ENCODE measurements around the gene ZNF599.
"Not testable (repeated sequence)": the region's sequence is repeated elsewhere in the genome, so short reads cannot be mapped to it uniquely, and the experiment has no call there.

Gene ZNF599
- long read RNA-seq, donor 1, transcript ZNF599-203 (3 exons, 948 nt) = major isoform, 6 of 14 reads
- long read RNA-seq, donor 1, partial matches to known transcripts = 5 of 14 reads
- long read RNA-seq, donor 1, other reads (novel, unspliced or antisense) = 0 of 14 reads
- long read RNA-seq, donor 2, transcript ZNF599-203 (3 exons, 948 nt) = major isoform, 5 of 6 reads
- long read RNA-seq, donor 2, partial matches to known transcripts = 0 of 6 reads
- long read RNA-seq, donor 2, other reads (novel, unspliced or antisense) = 0 of 6 reads
- long read RNA-seq, donor 3, partial matches to known transcripts = 0 of 4 reads
- long read RNA-seq, donor 3, other reads (novel, unspliced or antisense) = 0 of 4 reads
- long read RNA-seq, donor 4, transcript ZNF599-203 (3 exons, 948 nt) = major isoform, 6 of 8 reads
- long read RNA-seq, donor 4, partial matches to known transcripts = 0 of 8 reads
- long read RNA-seq, donor 4, other reads (novel, unspliced or antisense) = 0 of 8 reads
- long read RNA-seq, donor 5, partial matches to known transcripts = 0 of 4 reads
- long read RNA-seq, donor 5, other reads (novel, unspliced or antisense) = 0 of 4 reads
- long read RNA-seq, donor 6, transcript ZNF599-203 (3 exons, 948 nt) = major isoform, 12 of 14 reads
- long read RNA-seq, donor 6, partial matches to known transcripts = 0 of 14 reads
- long read RNA-seq, donor 6, other reads (novel, unspliced or antisense) = 0 of 14 reads
- long read RNA-seq, donor 7 = 0 reads
- long read RNA-seq, donor 8, partial matches to known transcripts = 0 of 6 reads
- long read RNA-seq, donor 8, other reads (novel, unspliced or antisense) = 0 of 6 reads

DNA sequence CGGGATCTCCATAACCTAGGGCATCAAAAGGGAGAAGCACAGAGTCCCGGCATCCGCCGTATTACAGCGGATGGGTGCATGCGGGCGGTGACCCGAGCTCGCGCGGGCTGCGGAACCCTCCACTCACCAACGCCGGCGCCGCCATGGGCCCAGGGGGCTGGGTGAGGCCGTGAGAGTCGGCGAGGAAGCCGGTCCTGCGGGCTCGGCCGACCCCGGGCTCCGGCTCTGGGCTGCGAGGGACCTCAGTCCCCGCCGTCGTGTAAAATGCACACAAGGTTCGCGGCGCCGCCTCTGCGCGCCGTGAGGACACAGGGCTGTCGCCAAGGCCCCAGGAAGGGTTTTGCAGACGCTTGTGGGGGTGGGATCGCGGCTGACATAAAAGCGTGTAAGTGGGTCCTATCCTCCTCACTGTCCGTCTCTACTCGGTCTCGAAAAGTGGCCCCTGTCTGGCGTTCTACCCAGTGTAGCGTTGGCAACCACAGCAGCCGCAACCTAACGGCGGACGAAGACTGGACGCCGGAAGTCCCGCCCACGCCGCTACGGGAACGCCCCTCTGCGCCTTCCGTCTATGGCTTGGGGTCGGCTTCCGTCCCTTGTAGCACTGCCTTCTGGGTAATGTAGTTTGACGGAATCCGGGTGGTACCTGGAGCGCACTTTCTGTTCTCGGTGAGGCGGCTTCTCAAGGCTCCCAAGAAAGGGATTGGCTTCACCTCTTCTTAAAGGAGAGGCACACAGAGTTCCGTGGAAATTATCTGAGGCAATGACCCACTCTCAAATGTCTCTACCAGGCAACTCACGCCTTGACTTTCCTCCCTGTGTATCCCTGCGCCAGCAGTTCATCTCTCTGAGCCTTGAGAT lies at the start of gene ZNF599:
ZNF599 (minus strand) TSS at position 519 of the 858 bp plus-strand sequence; CDS start at position 145, 374 bp downstream.
- peak; percentile 91 for DNase-seq

- no peak for DNase-seq
Measured at GRCh38 chr19:34818270-34818669, 45.3 kb upstream of the ZNF599 start.

DNA sequence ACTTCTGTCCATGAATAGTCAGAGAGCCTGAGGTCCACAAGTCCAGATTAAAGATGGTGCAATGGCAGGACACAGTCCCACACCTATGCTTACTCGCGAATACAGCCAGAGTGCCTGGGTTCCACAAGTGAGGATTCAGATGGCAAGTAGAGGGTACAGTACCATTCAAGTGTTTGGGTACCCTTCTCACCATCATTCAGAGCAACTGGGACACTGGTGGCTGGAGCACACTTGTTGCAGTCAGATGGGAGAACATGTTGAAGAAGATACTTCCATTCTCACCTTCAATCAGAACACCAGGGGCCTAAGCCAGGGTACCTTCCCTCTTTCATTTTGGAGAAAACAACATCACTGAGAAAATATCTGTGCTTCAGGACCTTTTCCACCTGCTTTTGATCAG lies 43.7 kb upstream of the ZNF599 start:
- DNase-seq = no peak

- DNase-seq = no peak
Measured at GRCh38 chr19:34808566-34808965, 35.6 kb upstream of the ZNF599 start.

DNA sequence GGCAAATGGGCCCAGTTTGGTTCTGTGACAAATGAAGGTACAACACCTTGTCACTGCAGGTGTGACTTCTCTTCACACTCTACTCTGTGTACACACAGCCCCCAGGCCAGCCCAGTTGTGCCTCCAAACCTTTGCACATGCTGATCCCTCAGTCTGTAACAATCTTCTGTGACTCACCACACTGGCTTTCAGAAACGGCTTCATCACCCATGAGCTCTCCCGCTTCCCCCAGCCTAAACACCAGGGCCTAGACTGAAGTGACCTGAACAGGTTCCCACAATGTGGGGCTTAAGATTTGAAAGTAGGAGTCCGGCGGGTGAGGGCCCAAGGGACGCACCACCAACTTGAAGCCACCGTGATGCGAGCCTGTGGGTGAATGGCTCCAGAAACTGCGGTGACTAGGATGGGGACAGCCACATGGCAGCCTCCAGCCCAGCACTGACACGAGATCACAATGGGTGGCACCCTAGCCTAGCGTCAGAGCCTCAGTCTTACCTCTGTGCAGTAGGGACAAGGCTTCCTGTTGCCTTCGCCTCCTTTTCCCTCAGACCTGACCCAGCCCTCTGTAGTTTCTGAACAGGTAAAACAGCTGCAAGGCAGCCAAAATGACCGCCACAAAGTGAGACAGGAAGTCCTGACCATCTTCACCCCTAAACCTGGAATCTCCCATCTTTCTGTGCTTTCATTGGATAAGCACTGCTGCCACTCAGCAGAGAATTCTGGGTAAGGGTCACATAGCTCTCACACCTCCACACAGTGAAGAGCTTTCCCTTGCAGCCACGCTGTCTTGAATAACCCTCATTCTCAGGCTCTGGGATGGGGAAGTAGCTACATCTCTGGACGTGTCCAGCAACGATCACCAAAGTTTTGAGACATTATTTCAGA lies 34.2 kb upstream of the ZNF599 start:
- DNase-seq = no peak

- DNase-seq = no peak
Measured at GRCh38 chr19:34804115-34804514, 31.1 kb upstream of the ZNF599 start.

GRCh38 chr19:34796953-34797352 lies 23.9 kb upstream of the ZNF599 start:
- not testable (repeated sequence) for DNase-seq

- DNase-seq = no peak
Measured at GRCh38 chr19:34794066-34794960, 21.3 kb upstream of the ZNF599 start.

DNA sequence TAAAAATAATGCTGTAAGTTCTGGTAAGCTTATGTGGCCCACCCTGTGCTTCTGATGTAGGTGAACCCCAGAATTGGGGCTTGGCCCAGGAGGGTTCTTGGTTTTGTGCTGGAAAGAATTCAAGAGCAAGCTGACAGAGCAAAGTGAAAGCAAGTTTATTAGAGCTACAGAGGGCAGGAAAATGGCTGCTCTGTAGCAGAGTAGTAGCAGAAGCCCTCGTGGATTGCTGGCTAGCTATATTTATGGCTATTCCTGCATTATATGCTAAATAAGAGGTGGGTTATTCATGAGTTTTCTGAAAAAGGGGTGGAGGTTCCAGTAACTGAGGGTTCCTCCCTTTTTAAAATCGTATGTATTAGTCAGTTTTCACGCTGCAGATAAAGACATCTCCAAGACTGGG lies 20.6 kb upstream of the ZNF599 start:
- no peak for DNase-seq

GRCh38 chr19:34788074-34788473 lies 15.1 kb upstream of the ZNF599 start:
- no peak for DNase-seq

- no peak for DNase-seq
Measured at GRCh38 chr19:34787059-34787824, 14.2 kb upstream of the ZNF599 start.

DNA sequence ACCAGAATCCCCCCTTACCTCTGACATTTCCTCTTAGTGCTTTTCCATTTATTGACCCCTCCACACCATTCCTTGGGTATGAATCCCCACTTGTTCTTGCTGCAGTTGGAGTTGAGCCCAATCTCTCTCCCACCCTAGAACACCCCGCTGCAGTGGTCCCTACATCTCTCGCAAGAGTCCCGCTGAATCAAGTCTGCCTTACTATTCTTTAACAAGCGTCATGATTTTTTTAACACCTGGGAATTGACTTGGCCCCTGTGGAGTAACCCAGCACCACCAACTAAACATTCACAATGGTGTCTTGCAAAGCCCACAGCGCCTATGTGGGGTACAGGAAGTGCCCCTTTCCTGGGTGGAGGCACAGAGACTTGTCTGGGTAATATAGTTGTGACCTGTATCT lies 13.2 kb upstream of the ZNF599 start:
- no peak for DNase-seq

DNA sequence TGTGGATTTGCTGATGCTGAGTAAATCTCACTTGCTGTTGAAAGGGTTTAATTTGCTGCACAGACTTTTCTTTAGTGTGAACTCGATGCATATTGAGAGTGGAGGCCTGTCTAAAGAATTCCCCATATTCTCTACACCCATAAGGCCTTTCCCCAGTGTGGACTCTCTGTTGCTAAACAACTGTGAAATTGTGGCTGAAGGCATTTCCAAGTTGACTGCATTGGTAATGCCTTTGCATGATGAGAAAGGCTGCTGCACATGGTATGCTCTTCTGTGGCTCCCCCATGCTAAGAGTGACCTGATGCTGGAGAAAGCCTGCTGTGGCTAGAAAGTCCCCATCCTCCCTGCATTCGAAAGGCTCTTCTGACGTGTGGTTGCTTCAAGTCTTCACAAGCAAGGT lies 6.6 kb upstream of the ZNF599 start:
- no peak for DNase-seq

- no peak for DNase-seq
Measured at GRCh38 chr19:34778342-34778741, 5.3 kb upstream of the ZNF599 start.

- no peak for DNase-seq
Measured at GRCh38 chr19:34774857-34775256, 1.8 kb upstream of the ZNF599 start.

GRCh38 chr19:34773555-34773864 lies 495 bp upstream of the ZNF599 start:
- DNase-seq = no peak

DNA sequence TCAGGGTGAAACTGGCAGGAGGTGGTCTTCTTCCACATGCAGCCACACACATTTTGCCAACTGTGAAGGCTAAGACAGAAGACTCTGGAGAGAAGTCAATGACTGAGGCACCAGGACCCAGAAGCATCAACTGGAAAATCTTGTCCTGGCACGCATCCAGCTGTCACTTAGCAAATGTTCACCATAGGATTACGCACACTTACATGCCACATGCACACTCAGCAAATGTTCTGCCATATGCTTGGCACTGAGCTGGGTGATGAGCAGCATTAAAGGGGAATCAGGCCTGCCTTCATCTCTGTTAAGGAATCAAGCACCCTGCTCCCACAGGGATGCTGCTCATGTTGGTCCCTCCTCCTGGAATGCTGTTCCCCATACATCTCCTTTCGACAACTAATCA lies 5.1 kb downstream of the ZNF599 start:
- no peak for DNase-seq

DNA sequence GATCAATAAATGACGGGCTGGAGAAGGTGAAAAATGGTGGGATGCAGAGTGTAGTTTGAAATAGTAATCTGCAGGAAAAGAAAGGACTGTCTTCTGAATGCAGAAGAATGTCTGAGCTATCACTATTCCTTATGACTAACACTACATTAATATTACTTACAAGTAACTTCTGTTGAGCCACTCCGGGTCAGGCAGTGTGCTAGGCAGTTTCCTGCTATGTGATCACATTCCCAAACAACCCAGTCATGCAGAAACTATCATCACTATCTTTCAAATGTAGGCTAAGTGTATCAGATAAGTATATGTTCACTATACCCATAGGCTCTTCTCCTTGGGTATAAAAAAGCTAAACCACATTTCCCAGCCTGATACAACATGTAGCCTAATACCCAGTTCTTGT lies 6.6 kb downstream of the ZNF599 start:
- no peak for DNase-seq

- no peak for DNase-seq
Measured at GRCh38 chr19:34759218-34759917, 13.6 kb downstream of the ZNF599 start.
